GM23338 (cell line): ENCODE results near the gene SEL1L3. TPM values are rescaled to one million over a fixed set of nuclear protein-coding genes. Genes with fewer than 3 reads are reported as not detected.

Experiments
- ATAC-seq: fragments of 200-7000 bp; cut with Tn5 transposase; 3 replicates; pipeline ENCODE4 v1.9.1; 2020
- DNase-seq: peaks from one replicate; pipeline ENCODE4 v3.0.0-alpha.2; 2015; ENCODE audit warnings: low spot score
- H2AFZ ChIP-seq: fragments of 200-600 bp; sonication (generic); 2 replicates; pipeline ENCODE4 v1.8.0; 2016; ENCODE audit warnings: antibody characterized with exemption, mild to moderate bottlenecking, moderate library complexity
- H3F3A ChIP-seq: fragments of 200-600 bp; sonication (generic); replicated peaks from 2 replicates; pipeline ENCODE4 v1.8.0; 2017; ENCODE audit warnings: antibody characterized with exemption, mixed run types, low read depth
- H3K27ac ChIP-seq: fragments of 200-600 bp; sonication (generic); 2 replicates; pipeline ENCODE4 v1.6.1; 2016; ENCODE audit warnings: low read depth
- H3K27me3 ChIP-seq: fragments of 200-600 bp; sonication (generic); 2 replicates; pipeline ENCODE4 v1.8.0; 2016; ENCODE audit warnings: mild to moderate bottlenecking, mixed run types, moderate library complexity; ENCODE audit not compliant: insufficient read depth
- H3K36me3 ChIP-seq: fragments of 200-600 bp; sonication (generic); 2 replicates; pipeline ENCODE4 v1.8.0; 2016; ENCODE audit warnings: mild to moderate bottlenecking; ENCODE audit not compliant: insufficient read depth
- H3K4me1 ChIP-seq: fragments of 200-600 bp; sonication (generic); 2 replicates; pipeline ENCODE4 v1.8.0; 2016; ENCODE audit warnings: mild to moderate bottlenecking, moderate library complexity; ENCODE audit not compliant: insufficient read depth
- H3K4me2 ChIP-seq: fragments of 200-600 bp; sonication (generic); 2 replicates; pipeline ENCODE4 v1.7.1; 2017; ENCODE audit warnings: mixed run types
- H3K4me3 ChIP-seq: fragments of 200-600 bp; sonication (generic); 2 replicates; pipeline ENCODE4 v1.6.1; 2016; ENCODE audit warnings: mixed run types
- H3K79me2 ChIP-seq: fragments of 200-600 bp; sonication (generic); replicated peaks from 2 replicates; pipeline ENCODE4 v1.8.0; 2017; ENCODE audit warnings: mild to moderate bottlenecking; ENCODE audit not compliant: insufficient read depth
- H3K9me2 ChIP-seq: fragments of 200-600 bp; sonication (generic); 2 replicates; pipeline ENCODE4 v1.8.0; 2017; ENCODE audit not compliant: insufficient read depth
- H4K20me1 ChIP-seq: fragments of 200-600 bp; sonication (generic); replicated peaks from 2 replicates; pipeline ENCODE4 v1.8.0; 2017; ENCODE audit warnings: mild to moderate bottlenecking; ENCODE audit not compliant: insufficient read depth
- H3K27ac Mint-ChIP-seq: 2 replicates; pipeline ENCODE4 v1.8.0; 2020; ENCODE audit warnings: inconsistent platforms, mild to moderate bottlenecking, moderate library complexity, mixed read lengths
- H3K27me3 Mint-ChIP-seq: 3 replicates; pipeline ENCODE4 v1.8.0; 2022; ENCODE audit warnings: low read depth, mild to moderate bottlenecking, moderate library complexity, mixed read lengths, inconsistent platforms; ENCODE audit not compliant: insufficient read depth, poor library complexity
- H3K36me3 Mint-ChIP-seq: 3 replicates; pipeline ENCODE4 v1.8.0; 2021; ENCODE audit warnings: low read depth, mild to moderate bottlenecking, inconsistent platforms, moderate library complexity, mixed read lengths
- H3K4me1 Mint-ChIP-seq: 3 replicates; pipeline ENCODE4 v1.8.0; 2020; ENCODE audit warnings: mild to moderate bottlenecking, inconsistent platforms, mixed read lengths
- H3K4me3 Mint-ChIP-seq: 3 replicates; pipeline ENCODE4 v1.8.0; 2021; ENCODE audit warnings: moderate library complexity, mild to moderate bottlenecking, inconsistent platforms, mixed read lengths
- H3K9me3 Mint-ChIP-seq: 3 replicates; pipeline ENCODE4 v1.8.0; 2020; ENCODE audit warnings: moderate library complexity, mild to moderate bottlenecking, inconsistent platforms, mixed read lengths
- CREB1 ChIP-seq: fragments of 250-450 bp; sonication (Bioruptor Pico); IDR thresholded peaks from 2 replicates; pipeline ENCODE4 v1.5.0; 2020; ENCODE audit warnings: low read depth, mild to moderate bottlenecking, moderate library complexity
- ETS1 ChIP-seq: IDR thresholded peaks from 2 replicates; pipeline ENCODE4 v1.6.1; 2016; ENCODE audit warnings: antibody characterized with exemption
- EZH2 ChIP-seq: fragments of 200-600 bp; sonication (generic); IDR thresholded peaks from one replicate; pipeline ENCODE4 v1.8.0; 2017; ENCODE audit warnings: antibody characterized with exemption, mild to moderate bottlenecking, low read depth; ENCODE audit not compliant: unreplicated experiment
- EZH2phosphoT487 ChIP-seq: fragments of 200-600 bp; sonication (generic); IDR thresholded peaks from one replicate; pipeline ENCODE4 v1.8.1; 2018; ENCODE audit warnings: antibody characterized with exemption; ENCODE audit not compliant: unreplicated experiment
- JUNB ChIP-seq: IDR thresholded peaks from one replicate; pipeline ENCODE4 v1.6.1; 2016; ENCODE audit warnings: antibody characterized with exemption; ENCODE audit not compliant: unreplicated experiment
- NANOG ChIP-seq: IDR thresholded peaks from 2 replicates; pipeline ENCODE4 v1.6.1; 2016; ENCODE audit warnings: antibody characterized with exemption, borderline replicate concordance
- POLR2AphosphoS5 ChIP-seq: IDR thresholded peaks from 2 replicates; pipeline ENCODE4 v1.6.1; 2016; ENCODE audit warnings: antibody characterized with exemption, low read depth
- STAT1 ChIP-seq: IDR thresholded peaks from one replicate; pipeline ENCODE4 v1.6.1; 2016; ENCODE audit warnings: antibody characterized with exemption; ENCODE audit not compliant: unreplicated experiment
- ZNF331 ChIP-seq: fragments of 250-450 bp; sonication (Bioruptor Pico); IDR thresholded peaks from 2 replicates; pipeline ENCODE4 v1.5.0; 2020; ENCODE audit warnings: low read depth, mild to moderate bottlenecking, moderate library complexity
- polyA plus RNA-seq: library from polyadenylated mRNA; unstranded; fragments of >200 nt; fragmentation: Nextera tagmentation; extraction: Ambion mirVana; gene quantifications from 2 replicates; pipeline ENCODE4 v1.2.1, GENCODE V29; 2016
- total RNA-seq: library from RNA; depleted of rRNA; stranded (reverse); fragments of >200 nt; shearing (Covaris generic); gene quantifications from 2 replicates; pipeline ENCODE4 v1.2.3, GENCODE V29; 2014
- TF ChIP-seq, protein P1 (sequence below): IDR thresholded peaks from one replicate; pipeline ENCODE4 v1.6.1; 2018; ENCODE audit warnings: antibody characterized with exemption; ENCODE audit not compliant: unreplicated experiment

The SEL1L3 gene
- total and polyA plus RNA-seq, 2 experiments from 2014 or later = 17.1 to 61.7 TPM

- TF ChIP-seq EZH2 (no peak), ETS1 (no peak), JUNB (no peak), NANOG (no peak), POLR2AphosphoS5 (no peak), STAT1 (no peak)
- TF ChIP-seq, protein P1, sequence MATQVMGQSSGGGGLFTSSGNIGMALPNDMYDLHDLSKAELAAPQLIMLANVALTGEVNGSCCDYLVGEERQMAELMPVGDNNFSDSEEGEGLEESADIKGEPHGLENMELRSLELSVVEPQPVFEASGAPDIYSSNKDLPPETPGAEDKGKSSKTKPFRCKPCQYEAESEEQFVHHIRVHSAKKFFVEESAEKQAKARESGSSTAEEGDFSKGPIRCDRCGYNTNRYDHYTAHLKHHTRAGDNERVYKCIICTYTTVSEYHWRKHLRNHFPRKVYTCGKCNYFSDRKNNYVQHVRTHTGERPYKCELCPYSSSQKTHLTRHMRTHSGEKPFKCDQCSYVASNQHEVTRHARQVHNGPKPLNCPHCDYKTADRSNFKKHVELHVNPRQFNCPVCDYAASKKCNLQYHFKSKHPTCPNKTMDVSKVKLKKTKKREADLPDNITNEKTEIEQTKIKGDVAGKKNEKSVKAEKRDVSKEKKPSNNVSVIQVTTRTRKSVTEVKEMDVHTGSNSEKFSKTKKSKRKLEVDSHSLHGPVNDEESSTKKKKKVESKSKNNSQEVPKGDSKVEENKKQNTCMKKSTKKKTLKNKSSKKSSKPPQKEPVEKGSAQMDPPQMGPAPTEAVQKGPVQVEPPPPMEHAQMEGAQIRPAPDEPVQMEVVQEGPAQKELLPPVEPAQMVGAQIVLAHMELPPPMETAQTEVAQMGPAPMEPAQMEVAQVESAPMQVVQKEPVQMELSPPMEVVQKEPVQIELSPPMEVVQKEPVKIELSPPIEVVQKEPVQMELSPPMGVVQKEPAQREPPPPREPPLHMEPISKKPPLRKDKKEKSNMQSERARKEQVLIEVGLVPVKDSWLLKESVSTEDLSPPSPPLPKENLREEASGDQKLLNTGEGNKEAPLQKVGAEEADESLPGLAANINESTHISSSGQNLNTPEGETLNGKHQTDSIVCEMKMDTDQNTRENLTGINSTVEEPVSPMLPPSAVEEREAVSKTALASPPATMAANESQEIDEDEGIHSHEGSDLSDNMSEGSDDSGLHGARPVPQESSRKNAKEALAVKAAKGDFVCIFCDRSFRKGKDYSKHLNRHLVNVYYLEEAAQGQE = no peak
Measured at GRCh38 chr4:25816591-25817058, 46.2 kb downstream of the SEL1L3 start (continued).

DNA sequence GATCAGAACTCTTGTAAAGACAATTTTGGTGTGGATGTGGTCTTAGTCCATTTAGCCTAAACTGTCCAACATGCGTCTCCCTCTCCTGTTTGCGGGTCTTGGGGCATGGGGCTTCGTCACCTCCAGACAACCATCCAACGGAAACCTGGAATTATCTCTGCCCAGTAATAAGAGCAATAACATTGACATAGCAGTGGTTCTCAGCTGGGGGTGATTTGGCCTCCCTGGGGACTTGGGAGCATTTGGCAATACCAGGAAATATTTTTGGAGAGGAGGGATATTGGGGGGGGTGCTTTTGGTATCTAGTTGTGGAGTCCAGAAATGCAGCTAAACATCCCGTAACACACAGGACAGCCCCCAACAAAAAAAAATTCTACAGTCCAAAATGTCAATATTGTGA lies 47.2 kb downstream of the SEL1L3 start:
- Histone ChIP-seq H3K79me2 (no peaks in the 10 kb centered on the region), H3K9me2 (no peaks in the 10 kb centered on the region), H2AFZ (no peak overlapping the region), H3K4me3 (no peak overlapping the region), H3K4me1 (peaks cover 13% of the 10 kb centered on the region; the same call in 1 of the 2 replicates), H3K4me2 (no peak overlapping the region), H3F3A (no peaks in the 10 kb centered on the region), H3K27me3 (peaks cover 7% of the 10 kb centered on the region; the same call in 1 of the 2 replicates), H3K36me3 (peaks cover 3% of the 10 kb centered on the region), H3K27ac (no peak overlapping the region), H4K20me1 (peaks cover 5% of the 10 kb centered on the region; the same call in 1 of the 2 replicates)
- Mint-ChIP-seq H3K36me3 (peaks cover 57% of the 10 kb centered on the region), H3K9me3 (no peaks in the 10 kb centered on the region), H3K27ac (no peak overlapping the region), H3K4me1 (peaks cover 28% of the 10 kb centered on the region), H3K27me3 (peaks cover 2% of the 10 kb centered on the region), H3K4me3 (no peak overlapping the region)
- no peak for DNase-seq
- TF ChIP-seq STAT1 (no peak), EZH2phosphoT487 (no peak), ZNF331 (CRISPR knock-in tag) (no peak), CREB1 (CRISPR knock-in tag) (no peak), ETS1 (no peak), JUNB (no peak), NANOG (no peak)
- no peak for ATAC-seq
